A673 (cell line): ENCODE results near the gene TNP2. TPM values are rescaled to one million over a fixed set of nuclear protein-coding genes. Genes with fewer than 3 reads are reported as not detected.

ENCODE experiments used
- BruUV-seq: library from RNA; stranded (reverse); fragments of 400-500 nt; replicated peaks from 2 replicates; lab custom pipeline; 2021; lab: Mats Ljungman, UMichigan
- CTCF ChIA-PET: fragments of 300-600 bp; sonication (Branson Sonifier 250); formaldehyde crosslinking; loops from one replicate; lab custom pipeline; 2022; ENCODE audit warnings: antibody characterized with exemption; lab: Charles Lee
- POLR2A ChIA-PET: fragments of 300-600 bp; sonication (Branson Sonifier 250); formaldehyde crosslinking; loops from one replicate; lab custom pipeline; 2022; ENCODE audit warnings: antibody characterized with exemption; ENCODE audit not compliant: low non-redundant PET; lab: Charles Lee
- DNase-seq: peaks from one replicate; pipeline ENCODE4 v3.0.0-alpha.2; 2015; ENCODE audit warnings: low spot score
- H3K27ac ChIP-seq: fragments of 200-600 bp; sonication (generic); 2 replicates; pipeline ENCODE4 v1.5.1; 2016; ENCODE audit warnings: mixed run types, low read depth, mild to moderate bottlenecking, mixed read lengths, antibody characterized with exemption, low read length; ENCODE audit not compliant: poor library complexity, severe bottlenecking
- H3K27me3 ChIP-seq: fragments of 200-600 bp; sonication (generic); replicated peaks from 2 replicates; pipeline ENCODE4 v1.6.1; 2017; ENCODE audit warnings: mixed run types, low read depth, mild to moderate bottlenecking, mixed read lengths, antibody characterized with exemption, low read length; ENCODE audit not compliant: insufficient read depth, poor library complexity
- H3K36me3 ChIP-seq: fragments of 200-600 bp; sonication (generic); 2 replicates; pipeline ENCODE4 v1.6.1; 2016; ENCODE audit warnings: mixed run types, mild to moderate bottlenecking, mixed read lengths, antibody characterized with exemption, low read length; ENCODE audit not compliant: insufficient read depth, poor library complexity, severe bottlenecking
- H3K4me1 ChIP-seq: fragments of 200-600 bp; sonication (generic); 2 replicates; pipeline ENCODE4 v1.6.1; 2017; ENCODE audit warnings: mixed run types, mild to moderate bottlenecking, mixed read lengths, antibody characterized with exemption, low read length; ENCODE audit not compliant: insufficient read depth, poor library complexity, severe bottlenecking
- H3K4me3 ChIP-seq: fragments of 200-600 bp; sonication (generic); 2 replicates; pipeline ENCODE4 v1.5.1; 2016; ENCODE audit warnings: low read depth, mixed run types, mild to moderate bottlenecking, mixed read lengths, low read length; ENCODE audit not compliant: poor library complexity, severe bottlenecking
- H3K9me3 ChIP-seq: fragments of 200-600 bp; sonication (generic); 2 replicates; pipeline ENCODE4 v1.6.1; 2016; ENCODE audit warnings: mixed run types, low read depth, mild to moderate bottlenecking, mixed read lengths, antibody characterized with exemption, low read length; ENCODE audit not compliant: poor library complexity, severe bottlenecking
- EZH2 ChIP-seq: fragments of 200-600 bp; sonication (generic); IDR thresholded peaks from 2 replicates; pipeline ENCODE4 v1.6.1; 2017; ENCODE audit warnings: borderline replicate concordance, low read depth, mild to moderate bottlenecking, mixed read lengths, antibody characterized with exemption, low read length; ENCODE audit not compliant: poor library complexity, severe bottlenecking
- intact Hi-C: fragments of 100-400 bp; cut with micrococcal nuclease; formaldehyde crosslinking; loops from one replicate; pipeline ENCODE4 v1.10.0; 2022; ENCODE audit not compliant: unreplicated experiment
- total RNA-seq: library from RNA; stranded (reverse); gene quantifications from 2 replicates; pipeline ENCODE4 v1.2.3, GENCODE V29; 2021
- TF ChIP-seq, protein P1 (sequence below): fragments of 300-800, 200-600 bp; sonication (generic); conservative IDR thresholded peaks from 2 replicates; pipeline ENCODE4 v1.5.1; 2017; ENCODE audit warnings: low read depth, mild to moderate bottlenecking, antibody characterized with exemption, low read length, moderate library complexity, mixed read lengths

The TNP2 gene
- total RNA-seq, 1 experiment from 2014 or later, result not detected

GRCh38 chr16:11262915-11263314, 6.2 kb downstream of the TNP2 start:
- intact Hi-C loops, result no loop called here
- no peaks in the 10 kb centered on the region for H3K9me3 ChIP-seq
- no peak overlapping the region for H3K4me3 ChIP-seq
- no peak overlapping the region for H3K27ac ChIP-seq
- DNase-seq, result no peak
- CTCF ChIA-PET, result interaction anchor here (0.8 kb wide), 1 partner anchor 292 kb away, joined by 5 read pairs; no protein-coding TSS in a partner anchor
- POLR2A ChIA-PET, result no interaction called here
- no peaks in the 10 kb centered on the region for H3K27me3 ChIP-seq
- no TSS peak for BruUV-seq
- no peak for TF ChIP-seq EZH2
- TF ChIP-seq, protein P1, sequence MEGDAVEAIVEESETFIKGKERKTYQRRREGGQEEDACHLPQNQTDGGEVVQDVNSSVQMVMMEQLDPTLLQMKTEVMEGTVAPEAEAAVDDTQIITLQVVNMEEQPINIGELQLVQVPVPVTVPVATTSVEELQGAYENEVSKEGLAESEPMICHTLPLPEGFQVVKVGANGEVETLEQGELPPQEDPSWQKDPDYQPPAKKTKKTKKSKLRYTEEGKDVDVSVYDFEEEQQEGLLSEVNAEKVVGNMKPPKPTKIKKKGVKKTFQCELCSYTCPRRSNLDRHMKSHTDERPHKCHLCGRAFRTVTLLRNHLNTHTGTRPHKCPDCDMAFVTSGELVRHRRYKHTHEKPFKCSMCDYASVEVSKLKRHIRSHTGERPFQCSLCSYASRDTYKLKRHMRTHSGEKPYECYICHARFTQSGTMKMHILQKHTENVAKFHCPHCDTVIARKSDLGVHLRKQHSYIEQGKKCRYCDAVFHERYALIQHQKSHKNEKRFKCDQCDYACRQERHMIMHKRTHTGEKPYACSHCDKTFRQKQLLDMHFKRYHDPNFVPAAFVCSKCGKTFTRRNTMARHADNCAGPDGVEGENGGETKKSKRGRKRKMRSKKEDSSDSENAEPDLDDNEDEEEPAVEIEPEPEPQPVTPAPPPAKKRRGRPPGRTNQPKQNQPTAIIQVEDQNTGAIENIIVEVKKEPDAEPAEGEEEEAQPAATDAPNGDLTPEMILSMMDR, result no peak
- H3K36me3 ChIP-seq, result no peaks in the 10 kb centered on the region
- no peaks in the 10 kb centered on the region for H3K4me1 ChIP-seq

- intact Hi-C loops, result no loop called here
- DNase-seq, result no peak
- Histone ChIP-seq H3K27me3 (no peaks in the 10 kb centered on the region), H3K4me3 (no peak overlapping the region), H3K36me3 (no peaks in the 10 kb centered on the region), H3K27ac (no peak overlapping the region), H3K9me3 (no peaks in the 10 kb centered on the region), H3K4me1 (peaks cover 6% of the 10 kb centered on the region)
- TF ChIP-seq, protein P1, result no peak
- no peak for TF ChIP-seq EZH2
- no TSS peak for BruUV-seq
- ChIA-PET POLR2A (interaction anchor here (0.6 kb wide), 1 partner anchor 280 kb away, joined by 6 read pairs; no protein-coding TSS in a partner anchor), CTCF (interaction anchor here (0.5 to 0.9 kb wide), 2 partner anchors 111 to 138 kb away, joined by 3 to 4 read pairs; no protein-coding TSS in a partner anchor)
These were observed 8.5 kb downstream of the TNP2 start for GRCh38 chr16:11260596-11260966.

DNA sequence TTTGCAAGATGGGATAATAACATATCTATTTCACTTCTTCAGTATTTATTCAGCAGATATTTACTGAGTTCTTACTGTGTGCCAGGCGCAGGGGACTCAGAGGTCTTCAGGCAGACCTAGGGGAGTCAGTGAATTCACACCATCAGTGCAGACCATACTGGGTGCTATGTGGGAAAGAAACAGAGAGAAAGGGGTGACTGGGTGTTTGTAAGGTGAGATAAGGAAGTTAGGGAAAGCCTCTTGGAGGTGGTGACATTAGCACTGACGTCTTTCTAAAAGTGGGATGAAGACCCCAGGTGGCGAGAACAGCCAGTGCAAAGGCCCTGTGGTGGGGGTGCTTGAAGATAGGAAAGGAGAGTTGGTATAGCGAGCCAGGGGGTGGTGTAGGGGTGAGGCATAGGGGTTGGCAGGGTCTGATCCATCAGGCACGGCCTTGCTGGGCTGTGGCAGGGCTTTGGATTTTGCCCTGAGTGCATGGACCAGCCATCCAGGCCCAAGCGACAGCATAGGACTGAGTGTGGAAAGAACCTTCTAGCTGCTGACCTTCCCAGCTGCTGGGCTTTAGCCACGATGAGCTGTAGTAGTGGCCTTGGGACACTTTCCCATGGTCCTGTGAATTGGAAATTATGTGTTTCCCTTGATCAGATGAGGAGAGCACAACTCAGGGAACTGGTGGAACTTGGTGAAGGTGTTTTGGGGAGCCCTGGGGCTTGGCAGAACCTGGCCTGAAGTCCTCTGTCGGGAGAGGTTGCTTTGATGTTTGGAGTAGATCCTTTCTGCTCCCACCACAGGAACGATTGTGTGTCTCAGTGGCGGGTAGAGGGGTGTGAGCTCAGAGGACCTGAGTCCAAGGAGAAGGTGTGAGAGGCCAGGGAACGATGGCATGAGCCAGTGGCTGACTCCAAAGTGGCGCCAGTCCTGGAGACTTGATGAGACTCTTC, 9.2 kb downstream of the TNP2 start:
- no peak for TF ChIP-seq EZH2
- intact Hi-C loops, result loop anchor here (5.0 kb wide), 1 partner anchor 158 kb away; no protein-coding TSS in a partner anchor
- Histone ChIP-seq H3K36me3 (no peaks in the 10 kb centered on the region), H3K27me3 (peaks cover 5% of the 10 kb centered on the region), H3K27ac (no peak overlapping the region), H3K4me3 (no peak overlapping the region), H3K4me1 (peaks cover 9% of the 10 kb centered on the region), H3K9me3 (no peaks in the 10 kb centered on the region)
- no peak for DNase-seq
- ChIA-PET POLR2A (interaction anchor here (0.6 kb wide), 1 partner anchor 280 kb away, joined by 6 read pairs; no protein-coding TSS in a partner anchor), CTCF (interaction anchor here (0.5 to 0.9 kb wide), 2 partner anchors 112 to 139 kb away, joined by 3 to 4 read pairs; no protein-coding TSS in a partner anchor)
- no TSS peak for BruUV-seq
